ENCODE results near the gene AZU1.
A peak's percentile ranks its signal among the peaks of the same experiment; 100 is the strongest.

Gene AZU1, protein sequence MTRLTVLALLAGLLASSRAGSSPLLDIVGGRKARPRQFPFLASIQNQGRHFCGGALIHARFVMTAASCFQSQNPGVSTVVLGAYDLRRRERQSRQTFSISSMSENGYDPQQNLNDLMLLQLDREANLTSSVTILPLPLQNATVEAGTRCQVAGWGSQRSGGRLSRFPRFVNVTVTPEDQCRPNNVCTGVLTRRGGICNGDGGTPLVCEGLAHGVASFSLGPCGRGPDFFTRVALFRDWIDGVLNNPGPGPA

DNA sequence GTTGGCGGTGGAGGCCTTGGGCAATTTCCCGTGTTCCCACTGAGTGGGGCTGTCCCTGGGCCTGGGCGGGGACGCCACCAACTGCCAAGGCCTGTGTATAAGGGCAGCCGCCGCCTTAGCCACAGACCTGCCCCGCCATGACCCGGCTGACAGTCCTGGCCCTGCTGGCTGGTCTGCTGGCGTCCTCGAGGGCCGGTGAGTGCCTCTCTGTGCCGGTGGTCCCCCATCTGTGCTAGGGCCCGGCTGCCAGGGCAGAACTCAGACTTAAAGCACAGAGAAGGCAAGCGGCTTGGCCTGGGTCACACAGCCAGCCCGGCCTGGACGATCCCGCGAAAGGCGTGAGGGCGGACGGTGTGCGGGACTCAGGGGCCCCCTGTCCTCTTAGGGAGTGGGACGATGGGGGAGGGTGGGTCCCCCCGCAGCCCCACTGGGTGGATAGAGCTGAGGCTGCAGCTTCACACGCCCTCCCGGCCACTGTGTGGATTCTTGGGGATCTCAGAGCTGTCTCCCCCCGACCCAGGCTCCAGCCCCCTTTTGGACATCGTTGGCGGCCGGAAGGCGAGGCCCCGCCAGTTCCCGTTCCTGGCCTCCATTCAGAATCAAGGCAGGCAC is at the start of gene AZU1:
TSS of gene AZU1 (plus strand) at position 128 of the 612 bp plus-strand sequence. CDS start at position 138, 10 bp downstream.
- Histone ChIP-seq H3K4me1 (ENCODE audit: control insufficient read depth in 1 of 2, insufficient read depth in 2 of 2, low read length in 2 of 2) (no peaks in the 10 kb centered on the region), H3K36me3 (ENCODE audit: control insufficient read depth in 1 of 2, insufficient read depth in 2 of 2, low read length in 2 of 2) (no peaks in the 10 kb centered on the region), H3K9ac (ENCODE audit: low read depth in 1 of 2, low read length in 2 of 2) (no peak within 1 kb of the TSS), H3K27ac (ENCODE audit: low read depth, low read length) (no peak within 1 kb of the TSS), H3K4me3 (ENCODE audit: low read depth in 1 of 2, low read length in 2 of 2) (no peak within 1 kb of the TSS), H3K9me3 (ENCODE audit: control insufficient read depth in 1 of 2, low read length in 2 of 2) (no peaks in the 10 kb centered on the region), H3K27me3 (ENCODE audit: control insufficient read depth in 1 of 2, insufficient read depth in 2 of 2, low read length in 2 of 2) (peaks cover 6 to 29% of the 10 kb centered on the region in 2 donors)

- Histone ChIP-seq H3K4me1 (ENCODE audit: control insufficient read depth in 1 of 2, insufficient read depth in 2 of 2, low read length in 2 of 2) (peaks cover 6 to 9% of the 10 kb centered on the region in 2 donors), H3K9ac (ENCODE audit: low read depth in 1 of 2, low read length in 2 of 2) (no peak overlapping the region), H3K4me3 (ENCODE audit: low read depth in 1 of 2, low read length in 2 of 2) (no peak overlapping the region), H3K36me3 (ENCODE audit: control insufficient read depth in 1 of 2, insufficient read depth in 2 of 2, low read length in 2 of 2) (no peaks in the 10 kb centered on the region), H3K27me3 (ENCODE audit: control insufficient read depth in 1 of 2, insufficient read depth in 2 of 2, low read length in 2 of 2) (peaks cover 0 to 4% of the 10 kb centered on the region in 2 donors), H3K27ac (ENCODE audit: low read depth, low read length) (peak overlapping the region; percentile 14), H3K9me3 (ENCODE audit: control insufficient read depth in 1 of 2, low read length in 2 of 2) (no peaks in the 10 kb centered on the region)
Observed at GRCh38 chr19:778910-779653, 48.6 kb upstream of the AZU1 start.

- Histone ChIP-seq H3K4me3 (ENCODE audit: low read depth in 1 of 2, low read length in 2 of 2) (no peak overlapping the region), H3K4me1 (ENCODE audit: control insufficient read depth in 1 of 2, insufficient read depth in 2 of 2, low read length in 2 of 2) (peaks cover 6 to 9% of the 10 kb centered on the region in 2 donors), H3K27ac (ENCODE audit: low read depth, low read length) (no peak overlapping the region), H3K27me3 (ENCODE audit: control insufficient read depth in 1 of 2, insufficient read depth in 2 of 2, low read length in 2 of 2) (peaks cover 0 to 4% of the 10 kb centered on the region in 2 donors), H3K9ac (ENCODE audit: low read depth in 1 of 2, low read length in 2 of 2) (no peak overlapping the region), H3K36me3 (ENCODE audit: control insufficient read depth in 1 of 2, insufficient read depth in 2 of 2, low read length in 2 of 2) (no peaks in the 10 kb centered on the region), H3K9me3 (ENCODE audit: control insufficient read depth in 1 of 2, low read length in 2 of 2) (no peaks in the 10 kb centered on the region)
Observed at GRCh38 chr19:780935-781334, 46.7 kb upstream of the AZU1 start.

DNA sequence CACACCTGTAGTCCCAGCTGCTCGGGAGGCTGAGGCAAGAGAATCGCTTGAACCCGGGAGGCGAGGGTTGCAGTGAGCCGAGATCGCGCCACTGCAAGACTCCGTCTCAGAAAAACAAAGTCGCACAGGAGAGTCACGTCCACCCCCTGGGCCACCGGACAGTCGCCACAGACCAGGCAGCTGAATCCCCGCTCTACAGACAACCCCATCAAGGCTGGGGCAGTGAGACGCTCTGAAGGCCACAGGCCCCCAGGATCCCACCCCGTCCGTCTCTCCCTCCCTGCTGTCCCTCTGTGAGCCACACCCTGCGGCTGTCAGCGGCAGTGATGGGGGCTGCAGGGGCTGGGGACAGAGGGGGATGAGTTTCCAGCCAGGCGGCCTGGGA is 45.8 kb upstream of the AZU1 start:
- H3K36me3 ChIP-seq (ENCODE audit: control insufficient read depth in 1 of 2, insufficient read depth in 2 of 2, low read length in 2 of 2): no peaks in the 10 kb centered on the region
- H3K27me3 ChIP-seq (ENCODE audit: control insufficient read depth in 1 of 2, insufficient read depth in 2 of 2, low read length in 2 of 2): peaks cover 0 to 4% of the 10 kb centered on the region in 2 donors
- H3K4me1 ChIP-seq (ENCODE audit: control insufficient read depth in 1 of 2, insufficient read depth in 2 of 2, low read length in 2 of 2): peaks cover 6 to 9% of the 10 kb centered on the region in 2 donors
- no peaks in the 10 kb centered on the region for H3K9me3 ChIP-seq (ENCODE audit: control insufficient read depth in 1 of 2, low read length in 2 of 2)
- no peak overlapping the region for H3K4me3 ChIP-seq (ENCODE audit: low read depth in 1 of 2, low read length in 2 of 2)
- no peak overlapping the region for H3K9ac ChIP-seq (ENCODE audit: low read depth in 1 of 2, low read length in 2 of 2)
- H3K27ac ChIP-seq (ENCODE audit: low read depth, low read length): peak overlapping the region; percentile 42

DNA sequence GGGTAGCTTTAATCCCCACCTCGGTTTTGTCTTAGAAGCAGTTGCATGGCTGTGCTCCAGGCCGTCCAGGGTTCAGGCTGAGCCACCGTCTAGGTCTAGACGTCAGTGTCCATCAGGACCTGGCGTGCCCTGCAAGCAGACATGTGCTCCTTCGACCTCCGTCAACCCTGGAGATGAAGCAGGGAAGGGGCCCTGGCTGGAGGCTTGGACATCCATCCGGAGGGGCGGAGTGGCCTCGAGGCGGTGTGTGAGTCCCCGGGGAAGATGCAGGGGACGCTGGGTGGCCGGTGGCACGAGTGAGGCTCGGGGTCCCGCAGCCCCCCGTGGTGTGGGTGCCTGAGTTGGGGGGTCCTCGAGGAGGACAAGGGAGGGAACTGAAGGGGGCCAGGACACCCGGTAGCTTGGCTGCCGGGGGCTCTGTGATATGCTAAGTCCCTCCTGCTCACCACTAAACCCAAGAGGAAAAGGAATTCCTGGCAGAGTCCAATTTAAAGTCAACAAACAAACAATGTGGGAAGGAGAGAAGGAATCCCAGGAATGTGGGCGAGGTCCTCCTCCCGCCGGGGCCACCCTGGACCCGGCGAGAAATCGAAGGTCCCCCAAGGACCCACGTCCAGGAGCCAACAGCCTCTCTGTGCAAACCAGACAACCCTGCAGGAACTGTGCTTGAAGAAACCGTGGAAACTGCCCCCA is 45.3 kb upstream of the AZU1 start:
- peaks cover 0 to 4% of the 10 kb centered on the region in 2 donors for H3K27me3 ChIP-seq (ENCODE audit: control insufficient read depth in 1 of 2, insufficient read depth in 2 of 2, low read length in 2 of 2)
- H3K4me1 ChIP-seq (ENCODE audit: control insufficient read depth in 1 of 2, insufficient read depth in 2 of 2, low read length in 2 of 2): peaks cover 6 to 9% of the 10 kb centered on the region in 2 donors
- H3K9me3 ChIP-seq (ENCODE audit: control insufficient read depth in 1 of 2, low read length in 2 of 2): no peaks in the 10 kb centered on the region
- H3K27ac ChIP-seq (ENCODE audit: low read depth, low read length): peak overlapping the region; percentile 42
- H3K4me3 ChIP-seq (ENCODE audit: low read depth in 1 of 2, low read length in 2 of 2): peak overlapping the region; percentile 16 to 34
- peak overlapping the region in 1 of 2 donors; percentile 5 for H3K9ac ChIP-seq (ENCODE audit: low read depth in 1 of 2, low read length in 2 of 2)
- no peaks in the 10 kb centered on the region for H3K36me3 ChIP-seq (ENCODE audit: control insufficient read depth in 1 of 2, insufficient read depth in 2 of 2, low read length in 2 of 2)

DNA sequence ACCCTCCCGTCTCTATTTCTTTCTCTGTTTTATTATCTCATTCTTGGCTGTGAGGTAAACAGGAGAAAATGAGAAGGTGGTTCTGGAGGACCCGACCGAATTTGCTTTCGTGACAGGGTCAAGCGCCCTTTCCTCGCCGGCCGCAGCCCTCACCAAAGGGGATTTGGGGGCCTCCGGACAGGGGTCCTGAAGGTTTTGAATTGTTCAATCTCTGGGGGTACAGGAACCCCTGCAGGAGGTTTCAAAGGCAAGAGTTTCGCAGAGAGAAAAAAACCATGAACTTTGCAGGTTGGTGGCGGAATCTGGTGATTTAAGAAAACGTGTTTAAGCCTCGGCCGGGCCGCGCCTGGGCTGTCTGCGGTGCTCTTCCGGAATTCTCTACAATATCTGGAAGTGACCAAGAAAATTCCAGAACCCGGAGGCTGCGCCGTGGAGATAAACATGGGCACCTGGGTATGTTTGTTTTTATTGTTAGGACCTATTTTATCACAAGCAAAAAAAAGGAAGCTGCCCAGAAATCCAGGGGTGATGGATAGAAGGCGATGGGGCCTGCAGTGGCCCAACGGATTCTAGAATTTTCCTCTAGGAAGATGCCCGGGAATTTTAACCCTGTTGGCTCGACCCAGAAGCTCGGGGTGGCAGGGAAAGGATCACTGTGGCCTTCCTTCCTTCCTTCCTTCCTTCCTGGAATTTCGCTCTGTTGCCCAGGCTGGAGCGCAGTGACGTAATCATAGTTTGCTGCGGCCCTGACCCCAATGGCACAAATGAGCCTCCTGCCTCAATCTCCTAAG is 44.6 kb upstream of the AZU1 start:
- Histone ChIP-seq H3K9me3 (ENCODE audit: control insufficient read depth in 1 of 2, low read length in 2 of 2) (no peaks in the 10 kb centered on the region), H3K9ac (ENCODE audit: low read depth in 1 of 2, low read length in 2 of 2) (peak overlapping the region in 1 of 2 donors; percentile 5), H3K36me3 (ENCODE audit: control insufficient read depth in 1 of 2, insufficient read depth in 2 of 2, low read length in 2 of 2) (no peaks in the 10 kb centered on the region), H3K27ac (ENCODE audit: low read depth, low read length) (no peak overlapping the region), H3K4me3 (ENCODE audit: low read depth in 1 of 2, low read length in 2 of 2) (peak overlapping the region in 1 of 2 donors; percentile 34), H3K4me1 (ENCODE audit: control insufficient read depth in 1 of 2, insufficient read depth in 2 of 2, low read length in 2 of 2) (peaks cover 6 to 9% of the 10 kb centered on the region in 2 donors), H3K27me3 (ENCODE audit: control insufficient read depth in 1 of 2, insufficient read depth in 2 of 2, low read length in 2 of 2) (peaks cover 0 to 4% of the 10 kb centered on the region in 2 donors)

DNA sequence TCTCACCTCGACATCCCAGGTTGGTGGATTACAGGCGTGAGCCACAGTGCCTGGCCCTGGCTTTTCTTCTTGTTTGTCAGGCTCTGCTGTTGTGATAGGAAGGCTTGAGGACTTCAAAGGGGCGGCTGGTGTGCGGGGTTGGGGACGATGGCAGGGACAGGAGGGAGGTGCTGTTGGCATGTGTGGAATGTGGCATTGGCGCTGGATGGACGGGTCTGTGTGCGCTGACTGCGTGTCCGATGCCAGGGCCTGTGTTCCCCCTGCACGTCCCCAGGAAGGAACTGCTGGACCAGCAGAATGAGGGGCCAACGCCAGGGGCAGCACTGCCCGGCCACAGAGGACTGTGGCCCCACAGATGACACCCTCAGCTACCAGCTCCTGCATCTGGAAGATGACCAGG is 43.1 kb upstream of the AZU1 start:
- Histone ChIP-seq H3K4me1 (ENCODE audit: control insufficient read depth in 1 of 2, insufficient read depth in 2 of 2, low read length in 2 of 2) (peaks cover 6 to 9% of the 10 kb centered on the region in 2 donors), H3K9ac (ENCODE audit: low read depth in 1 of 2, low read length in 2 of 2) (no peak overlapping the region), H3K27ac (ENCODE audit: low read depth, low read length) (no peak overlapping the region), H3K9me3 (ENCODE audit: control insufficient read depth in 1 of 2, low read length in 2 of 2) (no peaks in the 10 kb centered on the region), H3K36me3 (ENCODE audit: control insufficient read depth in 1 of 2, insufficient read depth in 2 of 2, low read length in 2 of 2) (no peaks in the 10 kb centered on the region), H3K27me3 (ENCODE audit: control insufficient read depth in 1 of 2, insufficient read depth in 2 of 2, low read length in 2 of 2) (peaks cover 0 to 4% of the 10 kb centered on the region in 2 donors), H3K4me3 (ENCODE audit: low read depth in 1 of 2, low read length in 2 of 2) (no peak overlapping the region)

DNA sequence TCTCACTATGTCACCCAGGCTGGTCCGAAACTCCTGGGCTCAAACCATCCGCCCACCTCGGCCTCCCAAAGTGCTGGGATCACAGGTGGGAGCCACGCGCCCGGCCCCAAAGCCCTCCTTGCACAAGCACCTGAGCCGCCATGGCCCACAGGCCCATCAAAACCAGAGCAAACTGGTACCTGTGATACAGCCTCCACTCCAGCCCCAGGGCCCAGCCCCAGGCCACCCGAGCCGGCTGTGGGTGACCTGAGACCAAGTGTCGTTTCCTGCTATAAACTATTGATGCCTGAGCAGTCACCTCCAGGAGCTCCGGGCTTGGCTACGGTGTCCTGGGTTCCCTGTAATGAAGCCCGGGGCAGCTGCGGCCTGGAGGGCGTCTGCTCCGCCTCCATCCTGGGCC is 40.1 kb upstream of the AZU1 start:
- no peaks in the 10 kb centered on the region for H3K36me3 ChIP-seq (ENCODE audit: control insufficient read depth in 1 of 2, insufficient read depth in 2 of 2, low read length in 2 of 2)
- H3K27me3 ChIP-seq (ENCODE audit: control insufficient read depth in 1 of 2, insufficient read depth in 2 of 2, low read length in 2 of 2): peaks cover 0 to 4% of the 10 kb centered on the region in 2 donors
- no peak overlapping the region for H3K4me3 ChIP-seq (ENCODE audit: low read depth in 1 of 2, low read length in 2 of 2)
- H3K4me1 ChIP-seq (ENCODE audit: control insufficient read depth in 1 of 2, insufficient read depth in 2 of 2, low read length in 2 of 2): peaks cover 0 to 3% of the 10 kb centered on the region in 2 donors
- H3K9ac ChIP-seq (ENCODE audit: low read depth in 1 of 2, low read length in 2 of 2): no peak overlapping the region
- H3K9me3 ChIP-seq (ENCODE audit: control insufficient read depth in 1 of 2, low read length in 2 of 2): no peaks in the 10 kb centered on the region
- H3K27ac ChIP-seq (ENCODE audit: low read depth, low read length): peak overlapping the region; percentile 3

DNA sequence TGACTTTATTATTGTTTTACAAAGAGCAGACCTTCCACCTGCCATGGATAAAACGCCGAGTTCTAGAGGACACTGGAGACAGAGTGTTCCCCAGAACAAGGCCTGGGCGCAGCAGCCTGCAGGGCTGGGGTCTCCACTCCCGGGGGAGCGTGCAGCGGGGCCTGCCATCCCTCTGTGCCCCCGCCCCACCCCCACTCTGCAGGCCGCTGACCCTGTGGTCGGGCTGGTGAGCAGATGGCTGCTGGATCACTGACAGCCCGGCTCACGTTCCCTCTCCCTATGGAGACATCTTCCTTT is 39.0 kb upstream of the AZU1 start:
- H3K9me3 ChIP-seq (ENCODE audit: control insufficient read depth in 1 of 2, low read length in 2 of 2): no peaks in the 10 kb centered on the region
- no peak overlapping the region for H3K9ac ChIP-seq (ENCODE audit: low read depth in 1 of 2, low read length in 2 of 2)
- no peak overlapping the region for H3K4me3 ChIP-seq (ENCODE audit: low read depth in 1 of 2, low read length in 2 of 2)
- no peaks in the 10 kb centered on the region for H3K36me3 ChIP-seq (ENCODE audit: control insufficient read depth in 1 of 2, insufficient read depth in 2 of 2, low read length in 2 of 2)
- peak overlapping the region; percentile 32 for H3K27ac ChIP-seq (ENCODE audit: low read depth, low read length)
- H3K27me3 ChIP-seq (ENCODE audit: control insufficient read depth in 1 of 2, insufficient read depth in 2 of 2, low read length in 2 of 2): no peaks in the 10 kb centered on the region
- no peaks in the 10 kb centered on the region for H3K4me1 ChIP-seq (ENCODE audit: control insufficient read depth in 1 of 2, insufficient read depth in 2 of 2, low read length in 2 of 2)

All from duodenal mucosa (tissue), 2 donors.